H9 (cell line): ENCODE measurements around the gene WNT4. TPM values are rescaled to one million over a fixed set of nuclear protein-coding genes. Genes with fewer than 3 reads are reported as not detected.

Source experiments
- DNase-seq: peaks from one replicate; pipeline ENCODE4 v3.0.0-alpha.2; 2017
- H2AFZ ChIP-seq: one replicate; pipeline ENCODE4 v1.6.1; 2013; ENCODE audit warnings: mild to moderate bottlenecking, low read length, control low read depth, moderate library complexity
- H2AK5ac ChIP-seq: 2 replicates; pipeline ENCODE4 v1.6.1; 2013; ENCODE audit warnings: low read length, control low read depth, mixed read lengths; ENCODE audit not compliant: insufficient read length
- H2BK120ac ChIP-seq: one replicate; pipeline ENCODE4 v1.6.1; 2013; ENCODE audit warnings: low read depth, mild to moderate bottlenecking, low read length, control low read depth, inconsistent platforms; ENCODE audit not compliant: poor library complexity, severe bottlenecking
- H2BK12ac ChIP-seq: 2 replicates; pipeline ENCODE4 v1.6.1; 2013; ENCODE audit warnings: low read length, control low read depth, mixed read lengths, low read depth; ENCODE audit not compliant: insufficient read length
- H2BK15ac ChIP-seq: 2 replicates; pipeline ENCODE4 v1.6.1; 2013; ENCODE audit warnings: low read depth, low read length, control low read depth
- H2BK20ac ChIP-seq: one replicate; pipeline ENCODE4 v1.6.1; 2013; ENCODE audit warnings: low read depth, mild to moderate bottlenecking, low read length, control low read depth, inconsistent platforms; ENCODE audit not compliant: poor library complexity, severe bottlenecking
- H2BK5ac ChIP-seq: 2 replicates; pipeline ENCODE4 v1.6.1; 2013; ENCODE audit warnings: low read length, control low read depth, mixed read lengths; ENCODE audit not compliant: insufficient read length
- H3K14ac ChIP-seq: 2 replicates; pipeline ENCODE4 v1.6.1; 2013; ENCODE audit warnings: low read length, control low read depth; ENCODE audit not compliant: insufficient read depth
- H3K18ac ChIP-seq: 2 replicates; pipeline ENCODE4 v1.6.1; 2013; ENCODE audit warnings: low read depth, mild to moderate bottlenecking, mixed read lengths, low read length, control low read depth; ENCODE audit not compliant: insufficient read length
- H3K23ac ChIP-seq: 2 replicates; pipeline ENCODE4 v1.6.1; 2013; ENCODE audit warnings: low read length, control low read depth, mixed read lengths, low read depth; ENCODE audit not compliant: insufficient read length
- H3K23me2 ChIP-seq: 2 replicates; pipeline ENCODE4 v1.6.1; 2013; ENCODE audit warnings: low read depth, mild to moderate bottlenecking, mixed read lengths, low read length, control low read depth; ENCODE audit not compliant: insufficient read length, poor library complexity, severe bottlenecking
- H3K27ac ChIP-seq: 2 replicates; pipeline ENCODE4 v1.5.1; 2013; ENCODE audit warnings: low read length, control low read depth, mixed read lengths, low read depth; ENCODE audit not compliant: insufficient read length
- H3K27me3 ChIP-seq: 2 replicates; pipeline ENCODE4 v1.6.1; 2013; ENCODE audit warnings: low read length, control low read depth, inconsistent platforms; ENCODE audit not compliant: insufficient read depth
- H3K4ac ChIP-seq: 2 replicates; pipeline ENCODE4 v1.6.1; 2013; ENCODE audit warnings: low read depth, mild to moderate bottlenecking, control low read depth, inconsistent platforms, low read length, moderate library complexity
- H3K4me1 ChIP-seq: 2 replicates; pipeline ENCODE4 v1.6.1; 2013; ENCODE audit warnings: low read length, control low read depth, inconsistent platforms; ENCODE audit not compliant: insufficient read depth
- H3K4me2 ChIP-seq: 2 replicates; pipeline ENCODE4 v1.6.1; 2013; ENCODE audit warnings: low read length, control low read depth, mixed read lengths; ENCODE audit not compliant: insufficient read length, insufficient read depth
- H3K56ac ChIP-seq: 2 replicates; pipeline ENCODE4 v1.6.1; 2013; ENCODE audit warnings: low read depth, mild to moderate bottlenecking, mixed read lengths, low read length, control low read depth; ENCODE audit not compliant: insufficient read length
- H3K79me1 ChIP-seq: 2 replicates; pipeline ENCODE4 v1.6.1; 2013; ENCODE audit warnings: low read depth, mild to moderate bottlenecking, moderate library complexity, low read length, control low read depth, inconsistent platforms; ENCODE audit not compliant: insufficient read depth, poor library complexity, severe bottlenecking
- H3K79me2 ChIP-seq: 2 replicates; pipeline ENCODE4 v1.6.1; 2013; ENCODE audit warnings: low read length, control low read depth, inconsistent platforms; ENCODE audit not compliant: insufficient read depth
- H3K9ac ChIP-seq: 2 replicates; pipeline ENCODE4 v1.6.1; 2013; ENCODE audit warnings: low read length, control low read depth, mixed read lengths; ENCODE audit not compliant: insufficient read length; ENCODE audit errors: extremely low read depth
- H3K9me3 ChIP-seq: one replicate; pipeline ENCODE4 v1.6.1; 2013; ENCODE audit warnings: low read depth, low read length, inconsistent platforms; ENCODE audit not compliant: control insufficient read depth
- H3T11ph ChIP-seq: one replicate; pipeline ENCODE4 v1.6.1; 2013; ENCODE audit warnings: mild to moderate bottlenecking, low read length, control low read depth, inconsistent platforms
- H4K20me1 ChIP-seq: one replicate; pipeline ENCODE4 v1.6.1; 2013; ENCODE audit not compliant: control insufficient read depth, insufficient read length, insufficient read depth
- H4K5ac ChIP-seq: 2 replicates; pipeline ENCODE4 v1.6.1; 2013; ENCODE audit warnings: low read depth, mild to moderate bottlenecking, mixed read lengths, low read length, control low read depth; ENCODE audit not compliant: insufficient read length
- H4K8ac ChIP-seq: replicated peaks from 2 replicates; pipeline ENCODE4 v1.6.1; 2013; ENCODE audit warnings: low read length, control low read depth, mixed read lengths, low read depth; ENCODE audit not compliant: insufficient read length
- H4K91ac ChIP-seq: 2 replicates; pipeline ENCODE4 v1.6.1; 2013; ENCODE audit warnings: low read depth, mild to moderate bottlenecking, moderate library complexity, mixed read lengths, low read length, control low read depth; ENCODE audit not compliant: insufficient read length
- H3K27ac Mint-ChIP-seq, 3 experiments: 2 replicates in 2 of 3; 3 replicates in 1 of 3; pipeline ENCODE4 v1.8.0; 2020 to 2021; ENCODE audit warnings: mixed read lengths in 3 of 3, mild to moderate bottlenecking in 1 of 3, moderate library complexity in 1 of 3
- H3K27me3 Mint-ChIP-seq: 2 replicates; pipeline ENCODE4 v1.8.0; 2021; ENCODE audit warnings: low read depth, mild to moderate bottlenecking, moderate library complexity, mixed read lengths
- H3K36me3 Mint-ChIP-seq, 3 experiments: 2 replicates in 2 of 3; 3 replicates in 1 of 3; pipeline ENCODE4 v1.8.0; 2020 to 2021; ENCODE audit warnings: low read depth in 3 of 3, mixed read lengths in 3 of 3; ENCODE audit not compliant: insufficient read depth in 1 of 3
- H3K4me1 Mint-ChIP-seq, 2 experiments: 2 replicates each; pipeline ENCODE4 v1.8.0; 2020; ENCODE audit warnings: mixed read lengths in 2 of 2
- H3K4me3 Mint-ChIP-seq, 2 experiments: 2 replicates in 1 of 2; 3 replicates in 1 of 2; pipeline ENCODE4 v1.8.0; 2020 to 2021; ENCODE audit warnings: mild to moderate bottlenecking in 2 of 2, mixed read lengths in 2 of 2, moderate library complexity in 1 of 2
- H3K9me3 Mint-ChIP-seq, 2 experiments: 2 replicates in 1 of 2; 3 replicates in 1 of 2; pipeline ENCODE4 v1.8.0; 2020; ENCODE audit warnings: mild to moderate bottlenecking in 2 of 2, mixed read lengths in 2 of 2, moderate library complexity in 1 of 2
- WGBS: extraction: QIAGEN DNeasy Blood & Tissue Kit; methylation state at CpG from one replicate; pipeline ENCODE4 v1.1.7; 2013; ENCODE audit warnings: missing lambda C conversion rate, low lambda C conversion rate, mixed read lengths; ENCODE audit not compliant: insufficient read length; ENCODE audit errors: extremely low coverage; 5-methylcytosine and 5-hydroxymethylcytosine counted together
- total RNA-seq: library from RNA; stranded (reverse); gene quantifications from 2 replicates; pipeline ENCODE4 v1.2.1, GENCODE V29; 2021
- TF ChIP-seq, protein P1 (sequence below): fragments of 200-600 bp; sonication (generic); conservative IDR thresholded peaks from 3 replicates; pipeline ENCODE4 v1.8.0; 2021; ENCODE audit warnings: antibody characterized with exemption, mild to moderate bottlenecking

WNT4 gene
- total RNA-seq, 1 experiment from 2014 or later, result 1.4 TPM

DNA sequence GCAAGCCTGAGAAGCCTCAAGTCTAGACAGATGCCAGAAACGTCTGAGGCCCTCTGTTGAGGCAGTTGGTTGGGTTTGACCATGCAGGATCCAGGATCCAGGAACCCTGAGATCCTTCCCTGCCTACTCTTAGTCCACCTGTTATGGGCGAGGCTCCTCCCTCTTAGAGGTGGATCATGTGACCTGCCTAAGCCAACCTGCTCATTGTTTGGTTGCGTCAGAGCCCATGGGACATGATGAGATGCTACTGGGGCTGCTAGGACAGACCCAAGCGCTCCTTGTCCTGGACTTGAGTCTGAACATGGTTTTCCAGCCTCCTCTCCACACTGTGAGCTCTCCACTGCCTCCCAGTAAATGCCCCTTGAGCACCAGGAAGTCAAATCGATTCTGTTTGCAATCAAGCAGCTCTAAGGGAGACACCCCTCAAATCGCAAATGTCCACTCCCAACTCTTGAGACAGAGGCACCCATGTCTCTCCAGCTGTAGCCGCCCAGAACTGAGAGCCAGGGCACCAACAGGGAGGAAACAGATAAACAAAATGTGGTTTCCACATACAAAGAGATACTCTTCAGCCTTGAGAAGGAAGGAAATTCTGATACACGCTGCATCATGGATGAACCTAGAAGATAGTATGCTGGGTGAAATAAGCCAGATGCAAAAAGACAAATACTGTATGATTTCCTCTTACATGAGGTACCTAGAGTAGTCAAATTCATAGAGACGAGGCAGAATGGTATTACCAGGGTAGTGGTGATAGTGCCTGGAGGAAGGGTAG is 31.7 kb upstream of the WNT4 start:
- Mint-ChIP-seq H3K4me3 (no peak overlapping the region), H3K4me1 (peaks cover 7 to 9% of the 10 kb centered on the region in 2 experiments; a peak in 3 of 4 replicates), H3K36me3 (no peaks in the 10 kb centered on the region), H3K27ac (no peak overlapping the region; a peak in 1 of 7 replicates), H3K9me3 (no peaks in the 10 kb centered on the region; a peak in 1 of 5 replicates), H3K27me3 (peaks cover 2% of the 10 kb centered on the region)
- Histone ChIP-seq H3K56ac (no peak overlapping the region), H2AFZ (no peak overlapping the region), H2BK20ac (no peak overlapping the region), H3K27me3 (no peaks in the 10 kb centered on the region), H3K27ac (no peak overlapping the region), H3K79me1 (no peaks in the 10 kb centered on the region), H3K18ac (no peak overlapping the region), H3K4ac (no peak overlapping the region), H3K9me3 (no peaks in the 10 kb centered on the region), H2BK12ac (no peak overlapping the region), H3K23ac (no peak overlapping the region), H4K5ac (no peak overlapping the region), H3K14ac (no peak overlapping the region), H3T11ph (no peak overlapping the region), H4K91ac (no peak overlapping the region), H3K79me2 (no peaks in the 10 kb centered on the region), H3K23me2 (no peaks in the 10 kb centered on the region), H3K9ac (no peak overlapping the region), H2BK15ac (no peak overlapping the region), H2BK120ac (no peak overlapping the region), H4K20me1 (no peaks in the 10 kb centered on the region), H2BK5ac (no peak overlapping the region), H3K4me1 (no peaks in the 10 kb centered on the region), H2AK5ac (no peak overlapping the region), H4K8ac (no peak overlapping the region), H3K4me2 (no peak overlapping the region)
- DNase-seq, result no peak
- TF ChIP-seq, protein P1, sequence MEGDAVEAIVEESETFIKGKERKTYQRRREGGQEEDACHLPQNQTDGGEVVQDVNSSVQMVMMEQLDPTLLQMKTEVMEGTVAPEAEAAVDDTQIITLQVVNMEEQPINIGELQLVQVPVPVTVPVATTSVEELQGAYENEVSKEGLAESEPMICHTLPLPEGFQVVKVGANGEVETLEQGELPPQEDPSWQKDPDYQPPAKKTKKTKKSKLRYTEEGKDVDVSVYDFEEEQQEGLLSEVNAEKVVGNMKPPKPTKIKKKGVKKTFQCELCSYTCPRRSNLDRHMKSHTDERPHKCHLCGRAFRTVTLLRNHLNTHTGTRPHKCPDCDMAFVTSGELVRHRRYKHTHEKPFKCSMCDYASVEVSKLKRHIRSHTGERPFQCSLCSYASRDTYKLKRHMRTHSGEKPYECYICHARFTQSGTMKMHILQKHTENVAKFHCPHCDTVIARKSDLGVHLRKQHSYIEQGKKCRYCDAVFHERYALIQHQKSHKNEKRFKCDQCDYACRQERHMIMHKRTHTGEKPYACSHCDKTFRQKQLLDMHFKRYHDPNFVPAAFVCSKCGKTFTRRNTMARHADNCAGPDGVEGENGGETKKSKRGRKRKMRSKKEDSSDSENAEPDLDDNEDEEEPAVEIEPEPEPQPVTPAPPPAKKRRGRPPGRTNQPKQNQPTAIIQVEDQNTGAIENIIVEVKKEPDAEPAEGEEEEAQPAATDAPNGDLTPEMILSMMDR, result no peak
- WGBS, result no CpG with 5 or more reads among the region's 9 CpGs
